GM08714 (cell line): Measurements from ENCODE around the gene APP.

Experiments
- H3K4me3 ChIP-seq: fragments of 200-500 bp; sonication (Bioruptor generic); 2 replicates; pipeline ENCODE4 v1.5.1; 2014; ENCODE audit warnings: mild to moderate bottlenecking, low read length, inconsistent platforms
- ZNF274 ChIP-seq: IDR thresholded peaks from 2 replicates; pipeline ENCODE4 v1.6.1; 2012; ENCODE audit warnings: mild to moderate bottlenecking, low read depth, low read length

The APP gene

DNA sequence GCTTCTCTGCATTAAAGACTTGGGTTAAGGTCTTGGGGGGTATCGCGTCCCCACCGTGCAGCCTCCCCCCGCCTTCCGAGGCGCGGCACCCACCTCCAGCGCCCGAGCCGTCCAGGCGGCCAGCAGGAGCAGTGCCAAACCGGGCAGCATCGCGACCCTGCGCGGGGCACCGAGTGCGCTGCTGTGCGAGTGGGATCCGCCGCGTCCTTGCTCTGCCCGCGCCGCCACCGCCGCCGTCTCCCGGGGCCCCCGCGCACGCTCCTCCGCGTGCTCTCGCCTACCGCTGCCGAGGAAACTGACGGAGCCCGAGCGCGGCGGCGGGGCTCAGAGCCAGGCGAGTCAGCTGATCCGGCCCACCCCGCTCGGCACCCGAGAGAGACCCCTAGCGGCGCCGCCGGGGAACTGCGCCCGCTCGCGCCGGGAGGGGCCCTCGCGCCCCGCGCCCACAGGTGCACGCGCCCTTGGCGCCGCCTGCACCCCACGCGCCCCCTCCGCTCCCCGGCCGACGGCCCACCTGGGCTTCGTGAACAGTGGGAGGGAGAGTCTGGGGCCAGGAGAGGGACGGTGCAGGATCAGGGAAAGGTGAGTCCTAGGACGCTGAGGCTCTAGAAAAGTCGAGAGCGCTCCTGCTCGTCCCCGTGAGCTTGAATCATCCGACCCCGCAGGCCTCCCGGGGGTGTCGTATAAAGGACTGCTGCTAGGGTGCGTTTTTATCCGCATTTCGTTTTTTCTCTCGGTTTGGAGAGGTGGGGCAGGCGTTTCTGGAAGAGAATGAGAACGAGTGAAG, at the start of gene APP:
TSS of gene APP (minus strand) at position 300 of the 787 bp plus-strand sequence. CDS start at position 150, 150 bp downstream.
- H3K4me3 ChIP-seq: peak within 1 kb of the TSS; percentile 91
- no peak for TF ChIP-seq ZNF274

DNA sequence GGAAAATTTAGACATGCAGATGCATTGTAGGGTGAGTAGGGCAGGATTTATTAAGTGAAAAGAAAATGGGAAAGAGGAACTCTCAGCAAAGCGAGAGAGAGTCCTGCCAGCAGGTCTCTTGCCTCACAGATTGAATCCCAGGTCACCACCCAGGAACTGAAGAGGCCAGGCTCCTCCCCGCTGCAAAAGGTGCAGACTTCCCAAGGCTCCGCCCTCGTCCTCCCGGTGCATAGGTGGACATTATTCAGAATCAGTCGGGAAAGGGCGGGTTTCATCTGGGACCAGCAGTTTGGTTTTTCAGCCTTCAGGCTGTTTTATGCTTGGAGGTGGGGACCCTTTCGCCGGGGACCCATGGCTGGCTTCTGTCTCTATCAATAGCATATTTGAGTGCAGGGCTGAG, 41.6 kb upstream of the APP start:
- H3K4me3 ChIP-seq: no peak overlapping the region
- TF ChIP-seq ZNF274: no peak

DNA sequence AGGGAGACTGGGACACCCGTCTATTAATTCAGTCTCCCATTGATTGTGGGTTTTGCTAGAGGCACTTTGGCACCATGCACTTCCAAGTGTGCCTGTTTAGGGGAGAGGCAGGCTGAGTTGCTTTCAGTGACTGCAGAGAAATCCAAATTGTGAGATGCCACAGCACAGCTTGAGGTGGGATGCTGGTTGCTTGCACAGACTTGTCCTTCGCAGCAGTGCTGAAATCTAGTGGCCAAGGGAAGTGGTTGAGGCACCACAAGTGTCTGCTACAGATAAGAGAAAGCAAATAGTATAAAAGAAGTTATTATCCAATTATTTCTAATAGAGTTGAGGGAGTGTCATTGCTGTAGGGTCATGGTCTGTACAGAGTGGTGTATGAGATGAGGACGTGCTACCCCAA, 40.0 kb upstream of the APP start:
- H3K4me3 ChIP-seq: no peak overlapping the region
- no peak for TF ChIP-seq ZNF274

DNA sequence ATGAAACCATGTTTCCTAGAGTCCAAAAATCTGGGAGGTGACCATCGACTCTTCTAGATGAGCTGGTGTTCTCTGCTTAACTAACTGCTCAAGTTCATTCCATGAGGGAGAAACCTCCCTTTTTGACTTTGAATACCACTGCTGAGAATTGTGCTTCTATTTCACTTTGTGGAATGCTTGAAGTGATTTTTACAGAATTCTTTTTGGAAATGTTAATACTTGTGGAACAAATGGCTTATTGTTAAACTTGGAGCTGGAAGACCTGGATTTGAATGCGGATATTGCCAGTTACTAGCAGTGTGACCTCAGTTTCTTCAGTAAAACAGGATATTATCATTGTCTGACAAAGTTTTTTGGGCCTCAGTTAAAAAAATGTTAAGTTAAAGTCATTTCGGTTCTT, 36.5 kb upstream of the APP start:
- no peak for TF ChIP-seq ZNF274
- H3K4me3 ChIP-seq: no peak overlapping the region

DNA sequence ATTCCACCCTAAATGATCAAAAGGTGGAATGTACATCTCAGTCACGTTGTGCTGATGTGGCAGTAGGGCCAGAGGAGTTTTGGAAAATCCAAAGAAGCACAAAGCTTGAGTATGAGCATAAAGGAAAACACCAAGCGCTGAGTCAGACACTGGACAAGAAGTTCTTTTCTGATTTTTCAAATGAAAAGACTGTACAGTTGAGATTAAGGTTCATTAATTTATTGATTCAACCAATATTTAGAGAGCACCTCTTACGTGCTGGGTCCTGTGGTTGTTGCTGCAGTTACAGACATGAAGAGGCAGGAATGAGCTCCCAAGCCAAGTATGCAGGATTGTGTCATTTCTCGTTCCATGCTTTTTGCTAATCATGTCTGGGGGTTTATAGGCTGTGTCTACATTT, 28.9 kb upstream of the APP start:
- H3K4me3 ChIP-seq: no peak overlapping the region
- TF ChIP-seq ZNF274: no peak

DNA sequence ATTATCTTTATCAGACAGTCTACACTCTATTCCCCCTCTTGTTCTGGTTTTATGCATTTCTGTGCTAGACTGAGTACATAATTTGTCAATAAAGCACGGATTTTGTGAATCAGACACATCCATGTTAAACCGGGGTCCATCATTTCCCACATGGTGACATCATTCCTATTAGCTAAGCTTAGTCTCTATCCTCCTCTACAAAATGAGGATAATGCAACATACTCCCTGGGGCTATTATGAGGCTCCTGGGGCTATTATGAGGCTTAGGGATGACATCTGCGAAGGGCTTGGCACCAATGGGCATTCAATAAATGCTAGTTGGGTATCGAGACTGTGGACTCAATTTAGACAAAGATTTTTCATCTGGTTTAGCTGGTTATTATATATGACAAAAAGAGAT, 25.1 kb upstream of the APP start:
- H3K4me3 ChIP-seq: no peak overlapping the region

DNA sequence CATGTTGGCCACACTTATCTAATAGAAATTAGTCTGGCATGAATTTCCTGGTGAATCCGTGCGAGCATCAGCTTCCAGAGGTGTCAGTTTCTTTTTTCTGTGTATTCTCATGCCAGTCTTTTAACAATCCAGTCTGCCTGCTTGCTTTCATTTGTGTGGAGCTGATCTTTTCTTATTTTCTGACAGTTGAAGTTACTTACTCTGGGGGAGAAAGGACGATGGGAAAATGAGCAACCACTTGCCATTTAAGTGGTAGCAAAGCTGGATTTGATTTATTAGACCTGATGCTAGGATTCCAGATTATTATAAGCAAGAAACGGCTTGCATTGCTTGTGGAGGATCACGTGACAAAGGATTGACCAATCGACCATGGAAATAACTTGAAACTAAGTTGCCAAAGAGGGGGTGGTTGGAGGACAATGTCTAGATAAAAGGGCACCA, 24.3 kb upstream of the APP start:
- no peak for TF ChIP-seq ZNF274
- no peak overlapping the region for H3K4me3 ChIP-seq

More for the DNA sequence above, 25.1 kb upstream of the APP start:
- TF ChIP-seq ZNF274: no peak

DNA sequence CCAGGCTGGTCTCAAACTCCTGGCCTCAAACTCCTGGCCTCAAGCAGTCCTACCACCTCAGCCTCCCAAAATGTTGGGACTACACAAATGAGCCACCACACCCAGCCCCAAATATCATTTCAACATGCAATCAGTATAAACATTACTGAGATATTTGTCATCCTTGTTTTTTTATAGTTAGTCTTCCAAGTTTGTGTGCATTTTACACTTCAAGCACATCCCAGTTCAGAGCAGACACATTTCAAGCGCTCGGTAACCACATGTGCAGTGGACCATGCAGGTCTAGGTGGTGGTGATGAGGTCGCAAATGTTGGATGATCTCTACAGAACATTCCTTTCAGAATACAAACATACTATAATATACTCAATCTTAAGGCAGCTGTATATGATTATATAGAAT, 23.8 kb upstream of the APP start:
- TF ChIP-seq ZNF274: no peak
- no peak overlapping the region for H3K4me3 ChIP-seq

DNA sequence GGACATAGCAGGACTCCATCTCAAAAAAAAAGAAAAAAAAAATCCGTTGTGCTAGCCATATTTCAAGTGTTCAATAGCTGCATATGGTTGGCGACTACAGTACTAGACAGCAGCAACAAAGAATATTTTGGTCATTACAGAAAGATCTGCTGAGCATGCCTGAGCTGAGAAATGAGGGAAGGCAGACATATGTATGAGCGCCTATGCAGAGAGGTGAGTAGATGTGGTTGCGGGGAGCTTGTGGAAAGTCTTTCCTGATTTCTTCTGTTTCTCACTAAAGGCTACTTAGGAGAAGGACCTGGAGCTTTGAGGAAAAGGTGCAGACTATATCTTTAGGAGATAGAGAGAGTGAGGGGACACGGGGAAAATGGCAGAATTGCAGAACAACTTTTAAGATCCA, 21.0 kb upstream of the APP start:
- no peak for TF ChIP-seq ZNF274
- H3K4me3 ChIP-seq: no peak overlapping the region

DNA sequence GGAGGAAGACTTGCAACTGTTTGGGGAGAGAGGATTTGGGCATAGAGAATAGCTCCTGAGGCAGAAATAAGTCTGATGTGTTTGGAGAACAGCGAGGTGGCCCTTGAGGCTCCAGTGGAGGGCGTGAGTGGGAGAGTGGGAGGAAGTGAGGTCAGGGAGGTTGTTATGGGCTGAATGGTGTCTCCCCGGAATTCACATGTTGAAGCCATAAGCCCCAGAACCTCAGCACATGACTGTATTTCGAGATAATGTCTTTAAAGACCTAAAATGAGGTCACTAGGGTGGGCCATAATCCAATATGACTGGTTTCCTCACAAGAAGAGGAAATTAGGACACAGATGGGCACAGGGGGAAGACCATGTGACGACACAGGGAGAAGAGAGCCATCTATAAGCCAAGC, 17.9 kb upstream of the APP start:
- H3K4me3 ChIP-seq: no peak overlapping the region
- TF ChIP-seq ZNF274: no peak

DNA sequence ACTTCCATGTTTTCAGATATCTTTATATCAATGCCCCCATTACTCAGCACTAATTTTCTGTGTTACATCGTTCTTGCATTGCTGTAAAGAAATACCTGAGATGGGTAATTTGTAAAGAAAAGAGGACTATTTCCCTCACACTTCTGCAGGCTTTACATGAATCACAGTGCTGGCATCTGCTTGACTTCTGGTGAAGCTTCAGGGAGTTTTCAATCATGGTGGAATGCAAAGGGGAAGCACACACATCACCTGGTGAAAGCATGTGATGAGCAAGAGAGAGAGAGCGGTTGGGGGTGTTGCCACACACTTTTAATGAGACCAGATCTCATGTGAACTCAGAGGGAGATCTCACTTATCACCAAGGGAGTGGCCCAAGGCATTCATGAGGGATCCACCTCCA, 14.9 kb upstream of the APP start:
- TF ChIP-seq ZNF274: no peak
- no peak overlapping the region for H3K4me3 ChIP-seq

DNA sequence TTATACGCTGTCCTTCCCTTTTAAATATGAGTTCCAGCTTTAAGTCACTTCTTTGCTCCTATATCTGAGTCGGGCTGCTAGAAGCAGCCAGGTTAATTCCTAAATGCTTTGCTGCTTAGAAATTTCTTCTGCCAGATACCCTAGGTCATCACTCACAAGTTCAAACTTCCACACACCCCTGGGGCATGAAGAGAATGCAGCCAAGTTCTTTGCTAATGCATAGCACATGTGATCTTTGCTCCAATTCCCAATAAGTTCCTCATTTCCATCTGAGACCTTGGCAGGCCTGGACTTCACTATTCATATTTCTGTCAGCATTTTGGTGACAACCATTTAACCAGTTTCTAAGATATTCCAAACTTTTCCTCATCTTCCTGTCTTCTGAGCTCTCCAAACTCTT, 14.5 kb upstream of the APP start:
- no peak for TF ChIP-seq ZNF274
- no peak overlapping the region for H3K4me3 ChIP-seq

DNA sequence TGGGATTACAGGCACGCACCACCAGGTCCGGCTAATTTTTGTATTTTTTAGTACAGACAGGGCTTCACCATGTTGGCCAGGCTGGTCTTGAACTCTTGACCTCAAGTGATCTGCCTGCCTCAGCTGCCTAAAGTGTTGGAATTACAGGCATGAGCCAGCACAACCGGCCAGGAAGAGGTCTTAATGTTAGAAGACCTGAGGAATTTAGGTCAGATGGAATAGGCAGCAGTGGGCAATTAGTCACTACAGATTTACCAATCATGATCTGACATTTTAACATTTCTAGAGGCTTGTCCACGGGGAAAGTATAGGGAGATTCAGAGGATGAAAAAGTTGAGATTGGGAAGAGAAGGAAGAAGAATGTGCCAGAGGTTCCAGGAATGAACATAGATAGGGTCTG, 8.9 kb upstream of the APP start:
- no peak for TF ChIP-seq ZNF274
- no peak overlapping the region for H3K4me3 ChIP-seq

DNA sequence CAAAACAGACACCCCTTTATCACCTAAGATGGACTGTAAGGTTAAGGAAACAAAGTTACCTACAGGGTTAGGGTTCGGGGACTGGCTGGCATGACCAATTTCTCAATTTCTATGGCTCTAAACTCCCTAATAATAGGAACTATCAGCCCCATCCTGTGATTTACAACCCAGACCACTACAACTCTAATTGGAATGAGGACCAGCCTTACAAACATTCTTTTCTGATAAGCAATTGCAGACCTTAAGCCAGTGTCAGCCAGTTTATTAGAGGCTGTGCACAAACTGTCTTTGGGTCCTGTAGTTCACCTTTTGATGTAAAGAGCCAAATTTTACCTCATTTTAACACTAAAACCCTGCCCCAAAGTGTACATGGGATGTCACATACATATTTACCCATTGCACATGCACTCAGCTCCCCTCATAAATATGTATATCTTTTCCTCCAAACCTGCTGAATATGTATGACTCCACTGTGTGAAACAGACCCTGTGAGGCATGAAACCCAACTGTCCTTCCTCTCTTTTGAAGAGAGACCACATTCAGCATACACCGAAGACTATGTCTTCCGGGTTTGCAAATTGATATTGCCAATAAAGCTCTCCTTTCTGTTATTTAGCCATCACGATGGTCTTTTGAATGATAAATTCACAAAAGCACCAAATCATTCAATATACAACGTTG, 7.3 kb upstream of the APP start:
- H3K4me3 ChIP-seq: no peak overlapping the region
- no peak for TF ChIP-seq ZNF274

DNA sequence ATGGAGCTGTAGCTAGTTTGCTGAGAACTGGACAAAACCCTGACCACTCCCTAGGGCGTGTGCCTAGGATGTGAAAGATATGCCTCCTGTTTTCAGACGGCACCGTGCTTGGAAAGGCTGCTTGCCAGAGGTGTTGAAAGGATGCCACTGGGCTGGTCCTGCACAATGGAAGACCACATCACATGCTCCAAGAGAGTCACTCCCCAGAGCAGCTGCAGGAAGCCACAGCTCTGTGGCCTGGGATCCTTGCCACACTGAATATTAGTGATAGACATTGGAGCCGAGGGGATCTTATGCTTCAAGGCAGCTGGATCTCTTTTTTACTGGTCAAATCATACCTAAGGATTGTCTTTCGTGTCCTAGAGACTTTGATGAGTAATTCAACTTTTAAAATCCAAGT, 6.6 kb upstream of the APP start:
- no peak overlapping the region for H3K4me3 ChIP-seq
- TF ChIP-seq ZNF274: no peak

DNA sequence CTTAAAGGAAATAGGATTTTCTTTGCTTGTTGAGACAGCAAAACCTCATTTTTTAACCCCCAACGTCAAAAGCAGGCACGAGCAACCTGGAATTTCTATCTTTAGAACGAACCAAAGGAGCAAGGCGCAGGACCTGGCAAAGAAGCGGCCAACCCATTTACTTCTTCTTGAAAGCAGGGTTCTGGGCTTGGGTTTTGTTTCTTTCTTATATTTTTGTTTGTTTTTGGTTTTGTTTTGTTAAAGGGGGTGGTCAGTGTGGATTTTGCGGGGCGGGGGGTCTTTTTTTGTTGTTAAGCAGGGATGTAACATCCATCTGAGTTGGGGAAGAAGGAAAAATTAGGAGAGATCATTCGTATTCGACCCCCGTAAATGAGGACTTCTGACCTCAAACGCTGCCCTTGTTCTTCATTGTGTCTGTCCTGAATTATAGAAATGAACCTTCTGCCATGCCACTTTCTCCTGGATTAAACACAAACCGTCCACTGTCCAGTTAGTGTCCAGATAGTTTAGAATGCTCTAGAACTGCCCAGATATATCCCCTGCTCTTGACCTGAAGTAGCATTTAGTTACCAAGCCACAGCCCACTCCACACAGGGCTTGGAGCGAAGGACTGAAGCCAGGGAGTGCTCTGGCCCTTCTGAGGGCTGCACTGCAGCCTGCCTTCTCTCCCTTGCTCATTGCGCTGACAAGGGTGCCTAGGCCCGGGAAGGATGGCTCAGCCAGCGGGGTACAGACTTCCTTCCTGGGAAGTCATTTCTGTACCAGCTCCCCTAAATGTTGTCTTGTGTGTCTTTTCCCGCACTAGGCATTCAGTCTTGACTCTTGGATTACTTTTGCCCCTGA, 909 bp upstream of the APP start:
- TF ChIP-seq ZNF274: no peak
- H3K4me3 ChIP-seq: peak overlapping the region; percentile 91
